Mesenchymal stem cell (in vitro differentiated cells and primary cell): Measurements from ENCODE around the gene ATP1A4. TPM values are rescaled to one million over a fixed set of nuclear protein-coding genes. Genes with fewer than 3 reads are reported as not detected.

Source experiments
- DNase-seq: peaks from one replicate; pipeline ENCODE4 v3.0.0-alpha.2; 2013
- H2AFZ ChIP-seq: one replicate; pipeline ENCODE4 v1.6.1; 2013; ENCODE audit warnings: low read depth, mild to moderate bottlenecking, control low read depth, inconsistent platforms, low read length, moderate library complexity
- H2AK5ac ChIP-seq: 2 replicates; pipeline ENCODE4 v1.6.1; 2013; ENCODE audit warnings: low read length, moderate library complexity, mild to moderate bottlenecking, inconsistent platforms; ENCODE audit not compliant: severe bottlenecking
- H2BK120ac ChIP-seq: one replicate; pipeline ENCODE4 v1.6.1; 2013; ENCODE audit warnings: low read depth, mild to moderate bottlenecking, inconsistent platforms, low read length, moderate library complexity
- H2BK12ac ChIP-seq, 2 experiments: one replicate each; pipeline ENCODE4 v1.6.1; 2013; ENCODE audit warnings: inconsistent platforms in 2 of 2, low read length in 2 of 2, mild to moderate bottlenecking in 2 of 2, moderate library complexity in 2 of 2, control low read depth in 1 of 2
- H2BK15ac ChIP-seq: one replicate; pipeline ENCODE4 v1.6.1; 2013; ENCODE audit warnings: mild to moderate bottlenecking, low read depth, inconsistent platforms; ENCODE audit not compliant: poor library complexity, severe bottlenecking
- H2BK5ac ChIP-seq: 2 replicates; pipeline ENCODE4 v1.6.1; 2013; ENCODE audit warnings: low read depth, mild to moderate bottlenecking, low read length, control low read depth, inconsistent platforms; ENCODE audit not compliant: poor library complexity, severe bottlenecking
- H3K14ac ChIP-seq, 2 experiments: one replicate each; pipeline ENCODE4 v1.6.1; 2013; ENCODE audit warnings: inconsistent platforms in 2 of 2, low read length in 2 of 2, control low read depth in 1 of 2, mild to moderate bottlenecking in 1 of 2, moderate library complexity in 1 of 2
- H3K18ac ChIP-seq, 2 experiments: one replicate each; pipeline ENCODE4 v1.6.1; 2013; ENCODE audit warnings: inconsistent platforms in 2 of 2, low read length in 2 of 2, control low read depth in 1 of 2, low read depth in 1 of 2, mild to moderate bottlenecking in 1 of 2
- H3K23ac ChIP-seq, 2 experiments: one replicate each; pipeline ENCODE4 v1.6.1; 2013; ENCODE audit warnings: inconsistent platforms in 2 of 2, low read length in 2 of 2, mild to moderate bottlenecking in 2 of 2, moderate library complexity in 2 of 2, control low read depth in 1 of 2
- H3K27ac ChIP-seq: 2 replicates; pipeline ENCODE4 v1.5.1; 2013; ENCODE audit warnings: mild to moderate bottlenecking, moderate library complexity, low read length, control low read depth, inconsistent platforms; ENCODE audit not compliant: poor library complexity, severe bottlenecking
- H3K27me3 ChIP-seq, 2 experiments: 2 replicates each; pipeline versions ENCODE4 v1.6.1 to v1.7.0; 2013; ENCODE audit warnings: low read length in 2 of 2, mild to moderate bottlenecking in 2 of 2, moderate library complexity in 2 of 2, control low read depth in 1 of 2, inconsistent platforms in 1 of 2; ENCODE audit not compliant: control insufficient read depth in 1 of 2, insufficient read depth in 1 of 2
- H3K36me3 ChIP-seq, 2 experiments: 2 replicates each; pipeline versions ENCODE4 v1.6.1 to v1.7.0; 2013; ENCODE audit warnings: low read length in 2 of 2, control low read depth in 1 of 2, inconsistent platforms in 1 of 2, low read depth in 1 of 2, mild to moderate bottlenecking in 1 of 2; ENCODE audit not compliant: insufficient read depth in 2 of 2, control insufficient read depth in 1 of 2
- H3K4ac ChIP-seq, 2 experiments: one replicate each; pipeline ENCODE4 v1.6.1; 2013; ENCODE audit warnings: inconsistent platforms in 2 of 2, low read length in 2 of 2, mild to moderate bottlenecking in 2 of 2, moderate library complexity in 2 of 2, control low read depth in 1 of 2, low read depth in 1 of 2
- H3K4me1 ChIP-seq: 2 replicates; pipeline ENCODE4 v1.6.1; 2013; ENCODE audit warnings: low read depth, low read length, control low read depth; ENCODE audit not compliant: control insufficient read depth, insufficient read depth
- H3K4me2 ChIP-seq: 2 replicates; pipeline ENCODE4 v1.6.1; 2013; ENCODE audit warnings: low read length, mild to moderate bottlenecking, inconsistent platforms; ENCODE audit not compliant: poor library complexity, severe bottlenecking
- H3K4me3 ChIP-seq, 2 experiments: 2 replicates each; pipeline versions ENCODE4 v1.5.1 to v1.7.0; 2013; ENCODE audit warnings: low read length in 2 of 2, mild to moderate bottlenecking in 2 of 2, control low read depth in 1 of 2, low read depth in 1 of 2; ENCODE audit not compliant: insufficient read depth in 1 of 2
- H3K79me1 ChIP-seq: replicated peaks from 2 replicates; pipeline ENCODE4 v1.6.1; 2013; ENCODE audit warnings: mild to moderate bottlenecking, control low read depth, low read length, inconsistent platforms; ENCODE audit not compliant: poor library complexity, severe bottlenecking
- H3K9ac ChIP-seq: 2 replicates; pipeline ENCODE4 v1.7.0; 2013; ENCODE audit warnings: mild to moderate bottlenecking, low read length, moderate library complexity
- H3K9me3 ChIP-seq: 2 replicates; pipeline ENCODE4 v1.7.0; 2013; ENCODE audit warnings: mild to moderate bottlenecking, low read length; ENCODE audit not compliant: control insufficient read depth
- H4K8ac ChIP-seq: one replicate; pipeline ENCODE4 v1.6.1; 2013; ENCODE audit warnings: inconsistent platforms, mild to moderate bottlenecking, low read length, moderate library complexity
- H4K91ac ChIP-seq: one replicate; pipeline ENCODE4 v1.6.1; 2013; ENCODE audit warnings: mild to moderate bottlenecking, low read length, inconsistent platforms
- WGBS: methylation state at CpG from one replicate; pipeline ENCODE4 v1.1.7; 2013; ENCODE audit warnings: mixed read lengths; 5-methylcytosine and 5-hydroxymethylcytosine counted together
- polyA plus RNA-seq, 2 experiments: library from polyadenylated mRNA; stranded (reverse); fragments of 200-250 nt; gene quantifications; one replicate each; pipeline ENCODE4 v1.2.3, GENCODE V29; 2013

Gene ATP1A4
- not detected for polyA plus RNA-seq (2013, experiment 1 of 2)
- polyA plus RNA-seq (2013, experiment 2 of 2) = not detected

GRCh38 chr1:160151303-160151702 lies at the start of gene ATP1A4:
TSS of gene ATP1A4 (plus strand) at chr1:160151603. CDS start at chr1:160152041, 438 bp downstream.
- H3K4me3 ChIP-seq = no peak within 1 kb of the TSS
- H2BK12ac ChIP-seq = no peak within 1 kb of the TSS
- H3K18ac ChIP-seq = no peak within 1 kb of the TSS
- H3K9ac ChIP-seq = no peak within 1 kb of the TSS
- no peaks in the 10 kb centered on the region for H3K36me3 ChIP-seq
- H3K27me3 ChIP-seq = peaks cover 4 to 5% of the 10 kb centered on the region in 2 experiments
- H3K4me2 ChIP-seq = no peak within 1 kb of the TSS
- H3K9me3 ChIP-seq = no peaks in the 10 kb centered on the region
- WGBS = 94% methylated on average over 6 of the region's 6 CpGs
- no peak for DNase-seq
- no peak within 1 kb of the TSS for H2BK120ac ChIP-seq
- H4K91ac ChIP-seq = no peak within 1 kb of the TSS
- H2BK15ac ChIP-seq = no peak within 1 kb of the TSS
- no peak within 1 kb of the TSS for H2AFZ ChIP-seq
- H2BK5ac ChIP-seq = no peak within 1 kb of the TSS
- H3K27ac ChIP-seq = no peak within 1 kb of the TSS
- no peaks in the 10 kb centered on the region for H3K79me1 ChIP-seq
- H4K8ac ChIP-seq = no peak within 1 kb of the TSS
- H3K23ac ChIP-seq = no peak within 1 kb of the TSS
- H2AK5ac ChIP-seq = no peak within 1 kb of the TSS
- H3K4ac ChIP-seq = no peak within 1 kb of the TSS
- no peak within 1 kb of the TSS for H3K14ac ChIP-seq
- H3K4me1 ChIP-seq = no peaks in the 10 kb centered on the region

- 55% methylated on average over 6 of the region's 9 CpGs for WGBS
- Histone ChIP-seq H3K14ac (no peak overlapping the region), H3K36me3 (no peaks in the 10 kb centered on the region), H3K4ac (no peak overlapping the region), H4K91ac (no peak overlapping the region), H3K27me3 (peaks cover 16 to 22% of the 10 kb centered on the region in 2 experiments), H3K4me3 (no peak overlapping the region), H2BK120ac (no peak overlapping the region), H2AK5ac (no peak overlapping the region), H2BK12ac (peak overlapping the region in 1 of 2 experiments; percentile 40), H3K79me1 (peaks cover 7% of the 10 kb centered on the region), H4K8ac (no peak overlapping the region), H3K9ac (peak overlapping the region; percentile 78), H3K4me2 (no peak overlapping the region), H3K27ac (no peak overlapping the region), H3K23ac (no peak overlapping the region), H2AFZ (no peak overlapping the region), H3K4me1 (peaks cover 37% of the 10 kb centered on the region), H2BK15ac (no peak overlapping the region), H3K18ac (no peak overlapping the region), H3K9me3 (no peaks in the 10 kb centered on the region), H2BK5ac (no peak overlapping the region)
- peak; percentile 91 for DNase-seq
Observed at GRCh38 chr1:160101717-160102522, 49.5 kb upstream of the ATP1A4 start.

GRCh38 chr1:160103658-160104408 lies 47.6 kb upstream of the ATP1A4 start:
- H3K9ac ChIP-seq = no peak overlapping the region
- no peak overlapping the region for H2BK15ac ChIP-seq
- no peak overlapping the region for H3K4me3 ChIP-seq
- H2AFZ ChIP-seq = no peak overlapping the region
- H2BK120ac ChIP-seq = no peak overlapping the region
- H3K14ac ChIP-seq = peak overlapping the region in 1 of 2 experiments; percentile 68
- H2BK12ac ChIP-seq = peak overlapping the region in 1 of 2 experiments; percentile 37
- peak overlapping the region in 1 of 2 experiments; percentile 28 for H3K18ac ChIP-seq
- H3K9me3 ChIP-seq = no peaks in the 10 kb centered on the region
- H3K79me1 ChIP-seq = no peaks in the 10 kb centered on the region
- no peak overlapping the region for H3K27ac ChIP-seq
- H3K27me3 ChIP-seq = peaks cover 25 to 31% of the 10 kb centered on the region in 2 experiments
- no peak for DNase-seq
- no peak overlapping the region for H3K23ac ChIP-seq
- H3K4me2 ChIP-seq = no peak overlapping the region
- H2AK5ac ChIP-seq = no peak overlapping the region
- 38% methylated on average over 5 of the region's 6 CpGs for WGBS
- peaks cover 27% of the 10 kb centered on the region for H3K4me1 ChIP-seq
- H3K4ac ChIP-seq = no peak overlapping the region
- H4K91ac ChIP-seq = no peak overlapping the region
- no peak overlapping the region for H4K8ac ChIP-seq
- H3K36me3 ChIP-seq = no peaks in the 10 kb centered on the region
- no peak overlapping the region for H2BK5ac ChIP-seq

- H3K36me3 ChIP-seq = no peaks in the 10 kb centered on the region
- H2AK5ac ChIP-seq = no peak overlapping the region
- no peaks in the 10 kb centered on the region for H3K79me1 ChIP-seq
- no peak overlapping the region for H2BK5ac ChIP-seq
- H4K8ac ChIP-seq = no peak overlapping the region
- H3K4me2 ChIP-seq = no peak overlapping the region
- no peak overlapping the region for H2BK12ac ChIP-seq
- peaks cover 25 to 33% of the 10 kb centered on the region in 2 experiments for H3K27me3 ChIP-seq
- no peak overlapping the region for H3K23ac ChIP-seq
- H3K4ac ChIP-seq = no peak overlapping the region
- H3K4me1 ChIP-seq = peaks cover 29% of the 10 kb centered on the region
- H2BK15ac ChIP-seq = no peak overlapping the region
- H2AFZ ChIP-seq = no peak overlapping the region
- no peak overlapping the region for H3K9ac ChIP-seq
- H4K91ac ChIP-seq = no peak overlapping the region
- no peak overlapping the region for H3K27ac ChIP-seq
- no peaks in the 10 kb centered on the region for H3K9me3 ChIP-seq
- H3K18ac ChIP-seq = peak overlapping the region in 1 of 2 experiments; percentile 49
- no peak overlapping the region for H2BK120ac ChIP-seq
- H3K14ac ChIP-seq = no peak overlapping the region
- DNase-seq = no peak
- no peak overlapping the region for H3K4me3 ChIP-seq
- 76% methylated on average over 3 of the region's 3 CpGs for WGBS
Observed at GRCh38 chr1:160104486-160104885, 46.9 kb upstream of the ATP1A4 start.
